IPS-15b (cell line): ENCODE results near the gene PRSS56.

ENCODE experiments used
- H3K27me3 ChIP-seq: one replicate; pipeline ENCODE4 v1.6.1; 2013; ENCODE audit warnings: low read length; ENCODE audit not compliant: control insufficient read depth, insufficient read depth
- H3K36me3 ChIP-seq: one replicate; pipeline ENCODE4 v1.6.1; 2013; ENCODE audit warnings: low read length; ENCODE audit not compliant: control insufficient read depth, insufficient read depth
- H3K4me1 ChIP-seq: one replicate; pipeline ENCODE4 v1.6.1; 2013; ENCODE audit warnings: mild to moderate bottlenecking, low read length; ENCODE audit not compliant: control insufficient read depth, insufficient read depth
- H3K4me3 ChIP-seq: one replicate; pipeline ENCODE4 v1.5.1; 2013; ENCODE audit warnings: low read depth, low read length
- H3K9ac ChIP-seq: one replicate; pipeline ENCODE4 v1.6.1; 2013; ENCODE audit warnings: low read depth, mild to moderate bottlenecking, low read length
- H3K9me3 ChIP-seq: one replicate; pipeline ENCODE4 v1.6.1; 2013; ENCODE audit warnings: mild to moderate bottlenecking, low read length; ENCODE audit not compliant: control insufficient read depth, insufficient read depth

The PRSS56 gene

GRCh38 chr2:232511336-232511890 lies 8.8 kb upstream of the PRSS56 start:
- H3K4me1 ChIP-seq, result no peaks in the 10 kb centered on the region
- peaks cover 5% of the 10 kb centered on the region for H3K27me3 ChIP-seq
- no peaks in the 10 kb centered on the region for H3K36me3 ChIP-seq
- no peaks in the 10 kb centered on the region for H3K9me3 ChIP-seq
- no peak overlapping the region for H3K4me3 ChIP-seq
- H3K9ac ChIP-seq, result no peak overlapping the region

GRCh38 chr2:232512602-232513001 lies 7.6 kb upstream of the PRSS56 start:
- H3K36me3 ChIP-seq, result no peaks in the 10 kb centered on the region
- peaks cover 2% of the 10 kb centered on the region for H3K27me3 ChIP-seq
- no peak overlapping the region for H3K9ac ChIP-seq
- H3K4me3 ChIP-seq, result no peak overlapping the region
- no peaks in the 10 kb centered on the region for H3K4me1 ChIP-seq
- no peaks in the 10 kb centered on the region for H3K9me3 ChIP-seq

- Histone ChIP-seq H3K4me1 (no peaks in the 10 kb centered on the region), H3K9me3 (no peaks in the 10 kb centered on the region), H3K27me3 (peaks cover 2% of the 10 kb centered on the region)
Measured at GRCh38 chr2:232513353-232513752, 6.8 kb upstream of the PRSS56 start.

GRCh38 chr2:232515639-232516038 lies 4.5 kb upstream of the PRSS56 start:
- Histone ChIP-seq H3K4me3 (no peak overlapping the region), H3K9ac (no peak overlapping the region), H3K9me3 (no peaks in the 10 kb centered on the region), H3K4me1 (no peaks in the 10 kb centered on the region), H3K27me3 (peaks cover 12% of the 10 kb centered on the region), H3K36me3 (no peaks in the 10 kb centered on the region)

More at GRCh38 chr2:232513353-232513752, 6.8 kb upstream of the PRSS56 start:
- Histone ChIP-seq H3K36me3 (no peaks in the 10 kb centered on the region), H3K9ac (no peak overlapping the region), H3K4me3 (no peak overlapping the region)

- no peaks in the 10 kb centered on the region for H3K9me3 ChIP-seq
- no peaks in the 10 kb centered on the region for H3K36me3 ChIP-seq
- peaks cover 18% of the 10 kb centered on the region for H3K27me3 ChIP-seq
- H3K4me3 ChIP-seq, result no peak overlapping the region
- H3K4me1 ChIP-seq, result no peaks in the 10 kb centered on the region
- no peak overlapping the region for H3K9ac ChIP-seq
Measured at GRCh38 chr2:232516551-232516950, 3.6 kb upstream of the PRSS56 start.

GRCh38 chr2:232518844-232519243 lies 1.3 kb upstream of the PRSS56 start:
- H3K9me3 ChIP-seq, result no peaks in the 10 kb centered on the region
- no peak overlapping the region for H3K4me3 ChIP-seq
- H3K36me3 ChIP-seq, result no peaks in the 10 kb centered on the region
- no peak overlapping the region for H3K9ac ChIP-seq
- peaks cover 34% of the 10 kb centered on the region for H3K27me3 ChIP-seq
- H3K4me1 ChIP-seq, result no peaks in the 10 kb centered on the region

- no peaks in the 10 kb centered on the region for H3K36me3 ChIP-seq
- no peak overlapping the region for H3K9ac ChIP-seq
- no peaks in the 10 kb centered on the region for H3K9me3 ChIP-seq
- H3K4me3 ChIP-seq, result no peak overlapping the region
- no peaks in the 10 kb centered on the region for H3K4me1 ChIP-seq
- H3K27me3 ChIP-seq, result peaks cover 40% of the 10 kb centered on the region
Measured at GRCh38 chr2:232520489-232520888, 301 bp downstream of the PRSS56 start.

- H3K4me3 ChIP-seq, result no peak overlapping the region
- no peaks in the 10 kb centered on the region for H3K36me3 ChIP-seq
- H3K4me1 ChIP-seq, result no peaks in the 10 kb centered on the region
- peaks cover 40% of the 10 kb centered on the region for H3K27me3 ChIP-seq
- H3K9me3 ChIP-seq, result no peaks in the 10 kb centered on the region
- no peak overlapping the region for H3K9ac ChIP-seq
Measured at GRCh38 chr2:232521098-232521497, 910 bp downstream of the PRSS56 start.

- Histone ChIP-seq H3K4me3 (no peak overlapping the region), H3K9me3 (no peaks in the 10 kb centered on the region), H3K9ac (no peak overlapping the region), H3K27me3 (peaks cover 37% of the 10 kb centered on the region), H3K36me3 (no peaks in the 10 kb centered on the region), H3K4me1 (no peaks in the 10 kb centered on the region)
Measured at GRCh38 chr2:232521959-232522622, 1.9 kb downstream of the PRSS56 start.

- no peak overlapping the region for H3K9ac ChIP-seq
- peak overlapping the region; percentile 20 for H3K4me3 ChIP-seq
- H3K27me3 ChIP-seq, result peaks cover 37% of the 10 kb centered on the region
- H3K36me3 ChIP-seq, result no peaks in the 10 kb centered on the region
- H3K4me1 ChIP-seq, result no peaks in the 10 kb centered on the region
- H3K9me3 ChIP-seq, result no peaks in the 10 kb centered on the region
Measured at GRCh38 chr2:232522623-232523401, 2.6 kb downstream of the PRSS56 start.

GRCh38 chr2:232523402-232523681 lies 3.2 kb downstream of the PRSS56 start:
- Histone ChIP-seq H3K4me3 (peak overlapping the region; percentile 20), H3K9me3 (no peaks in the 10 kb centered on the region), H3K27me3 (peaks cover 37% of the 10 kb centered on the region), H3K4me1 (no peaks in the 10 kb centered on the region), H3K36me3 (no peaks in the 10 kb centered on the region), H3K9ac (no peak overlapping the region)
